HepG2 (cell line): ENCODE measurements around the gene CAMK2G. TPM values are rescaled to one million over a fixed set of nuclear protein-coding genes. Genes with fewer than 3 reads are reported as not detected.
A peak's percentile ranks its signal among the peaks of the same experiment; 100 is the strongest.

ENCODE experiments used
- ATAC-seq: fragments of 200-7000 bp; cut with Tn5 transposase; 3 replicates; pipeline ENCODE4 v1.9.1; 2020; ENCODE audit warnings: mild to moderate bottlenecking, moderate library complexity
- BruUV-seq: library from RNA; stranded (reverse); fragments of 400-500 nt; replicated peaks from 2 replicates; lab custom pipeline; 2021; lab: Mats Ljungman, UMichigan
- CTCF ChIA-PET: fragments of 300-600 bp; formaldehyde crosslinking; extraction: SDS; loops from one replicate; lab custom pipeline; 2021; ENCODE audit warnings: low total read pairs, inconsistent platforms, low intra/inter-chr PET ratio; lab: Yijun Ruan, JAX
- POLR2A ChIA-PET: fragments of 350-600 bp; sonication (Branson Sonifier 250); formaldehyde crosslinking; loops from one replicate; lab custom pipeline; 2020; ENCODE audit warnings: antibody characterized with exemption, inconsistent platforms; lab: Yijun Ruan, JAX
- DNase-seq: peaks from one replicate; pipeline ENCODE4 v3.0.0-alpha.2; 2015; ENCODE audit warnings: low spot score
- FAIRE-seq: peaks from 3 replicates; lab custom pipeline; 2011; peaks lifted over from hg19 to GRCh38; lab: Jason Lieb, UNC
- H2AFZ ChIP-seq: one replicate; pipeline ENCODE4 v1.6.1; 2011; ENCODE audit warnings: low read length, inconsistent platforms
- H3K27ac ChIP-seq: fragments of 300-600 bp; 3 replicates; pipeline ENCODE4 v1.8.0; 2011; ENCODE audit warnings: mixed run types, mild to moderate bottlenecking, mixed read lengths, low read length, inconsistent platforms; ENCODE audit not compliant: insufficient read depth; ENCODE audit errors: extremely low read length
- H3K27me3 ChIP-seq, 2 experiments: fragments of 200-600 bp in 1 of 2; 2 replicates in 1 of 2; 3 replicates in 1 of 2; pipeline versions ENCODE4 v1.6.0 to v1.8.0; 2011; ENCODE audit warnings: low read length in 2 of 2, mild to moderate bottlenecking in 2 of 2, moderate library complexity in 2 of 2, inconsistent platforms in 1 of 2; ENCODE audit not compliant: insufficient read depth in 2 of 2, control insufficient read depth in 1 of 2
- H3K36me3 ChIP-seq, 2 experiments: fragments of 200-600 bp in 1 of 2; replicated peaks in 1 of 2; 2 replicates in 1 of 2; 3 replicates in 1 of 2; pipeline versions ENCODE4 v1.5.1 to v1.8.0; 2011; ENCODE audit warnings: low read length in 2 of 2, inconsistent platforms in 1 of 2; ENCODE audit not compliant: insufficient read depth in 2 of 2, control insufficient read depth in 1 of 2
- H3K4me1 ChIP-seq: 2 replicates; pipeline ENCODE4 v1.5.1; 2012; ENCODE audit warnings: low read length, inconsistent platforms; ENCODE audit not compliant: insufficient read depth
- H3K4me2 ChIP-seq: 2 replicates; pipeline ENCODE4 v1.6.0; 2011; ENCODE audit warnings: low read depth, low read length, inconsistent platforms
- H3K4me3 ChIP-seq, 3 experiments: fragments of 200-600 bp in 1 of 3; sonication (generic), shearing (Covaris generic) in 1 of 3; replicated peaks in 1 of 3; 2 replicates each; pipeline ENCODE4 v1.5.1; 2011 to 2016; ENCODE audit warnings: low read length in 3 of 3, inconsistent platforms in 2 of 3, low read depth in 2 of 3, mild to moderate bottlenecking in 2 of 3, control low read depth in 1 of 3, mixed read lengths in 1 of 3; ENCODE audit not compliant: insufficient read depth in 1 of 3
- H3K79me2 ChIP-seq: one replicate; pipeline ENCODE4 v1.6.1; 2011; ENCODE audit warnings: low read length, inconsistent platforms; ENCODE audit not compliant: insufficient read depth
- H3K9ac ChIP-seq: 2 replicates; pipeline ENCODE4 v1.6.0; 2011; ENCODE audit warnings: mild to moderate bottlenecking, low read depth, low read length, inconsistent platforms; ENCODE audit not compliant: insufficient read depth
- H3K9me3 ChIP-seq: 2 replicates; pipeline ENCODE4 v1.5.1; 2012; ENCODE audit warnings: mild to moderate bottlenecking, low read length
- H4K20me1 ChIP-seq: 2 replicates; pipeline ENCODE4 v1.6.0; 2011; ENCODE audit warnings: inconsistent platforms, mild to moderate bottlenecking, low read length, moderate library complexity; ENCODE audit not compliant: insufficient read depth
- AGO2 ChIP-seq: fragments of 200-400 bp; formaldehyde crosslinking; optimal IDR thresholded peaks from 2 replicates; pipeline ENCODE3; 2017; ENCODE audit warnings: mild to moderate bottlenecking, low read depth, low read length, moderate library complexity
- MXD4 ChIP-seq: IDR thresholded peaks from 2 replicates; pipeline ENCODE4 v1.6.1; 2016; ENCODE audit warnings: mild to moderate bottlenecking, missing biosample characterization, missing genetic modification reagents
- PITX1 ChIP-seq: sonication (generic); formaldehyde crosslinking; IDR thresholded peaks from 2 replicates; pipeline ENCODE4 v1.5.1; 2020; ENCODE audit warnings: mild to moderate bottlenecking, missing genetic modification reagents
- WGBS: methylation state at CpG from one replicate; pipeline ENCODE4 v1.1.6; 2017; ENCODE audit warnings: low lambda C conversion rate; 5-methylcytosine and 5-hydroxymethylcytosine counted together
- in situ Hi-C: cut with HindIII; loops from 2 replicates; pipeline ENCODE4 v1.10.0; 2017; ENCODE audit warnings: low pct_unique_long_range_greater_than_20kb; ENCODE audit not compliant: extremely low pct_ligation_motif_present
- intact Hi-C: fragments of 100-400 bp; cut with micrococcal nuclease; formaldehyde crosslinking; loops from one replicate; pipeline ENCODE4 v1.10.0; 2022; ENCODE audit not compliant: unreplicated experiment
- polyA plus RNA-seq, 8 experiments: library from polyadenylated mRNA; depleted of rRNA in 3 of 8; stranded (reverse) in 7 of 8; unstranded in 1 of 8; fragments of >200 nt; fragmentation: Illumina TruSeq in 4 of 8; extraction: Trizol in 4 of 8; gene quantifications; 2 replicates each; pipeline versions ENCODE4 v1.2.1 to v1.2.3, GENCODE V29; 2011 to 2016; ENCODE audit warnings: low read depth in 4 of 8, missing spikeins in 1 of 8, mixed read lengths in 1 of 8; ENCODE audit not compliant: insufficient read depth in 1 of 8
- total RNA-seq, 5 experiments: library from RNA; depleted of rRNA; stranded (reverse); fragments of >200 nt; fragmentation: Illumina TruSeq; extraction: Trizol; gene quantifications; 2 replicates each; pipeline ENCODE4 v1.2.3, GENCODE V29; 2016; ENCODE audit warnings: low read depth in 1 of 5
- TF ChIP-seq, protein P1 (sequence below): fragments of 450-650 bp; IDR thresholded peaks from 2 replicates; pipeline ENCODE4 v1.6.1; 2017; ENCODE audit warnings: mild to moderate bottlenecking
- TF ChIP-seq, protein P2 (sequence below): sonication (generic); formaldehyde crosslinking; IDR thresholded peaks from 2 replicates; pipeline ENCODE4 v1.4.0; 2020; ENCODE audit warnings: mild to moderate bottlenecking, missing genetic modification reagents
- TF ChIP-seq, protein P3 (sequence below): sonication (generic); formaldehyde crosslinking; IDR thresholded peaks from 2 replicates; pipeline ENCODE4 v1.4.0; 2020; ENCODE audit warnings: mild to moderate bottlenecking, missing genetic modification reagents

The CAMK2G gene
- total and polyA plus RNA-seq, 2 of the 13 experiments (the other 11 are each of a cell fraction or from before 2014, with no cell fraction given), result 15.9 to 18.8 TPM

DNA sequence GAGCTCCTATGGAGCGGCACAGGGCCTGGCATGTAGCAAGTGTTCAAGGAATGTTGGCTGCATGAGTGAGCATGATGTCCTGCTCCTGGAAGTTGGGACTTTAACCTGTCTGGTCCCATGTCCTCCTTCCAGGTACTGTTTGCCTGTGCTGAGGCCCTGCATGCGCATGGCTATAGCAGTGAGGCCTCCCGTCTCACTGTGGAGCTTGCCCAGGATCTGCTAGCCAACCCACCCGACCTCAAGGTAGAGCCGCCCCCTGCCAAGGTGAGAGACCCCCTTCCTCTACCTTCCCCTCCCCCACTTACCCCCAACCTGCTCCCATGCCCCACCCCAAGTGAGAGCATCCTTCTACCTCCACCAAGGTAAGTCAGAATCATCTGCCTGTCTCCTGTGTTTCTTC is 80.9 kb downstream of the CAMK2G start (continued):
- TF ChIP-seq, protein P1, sequence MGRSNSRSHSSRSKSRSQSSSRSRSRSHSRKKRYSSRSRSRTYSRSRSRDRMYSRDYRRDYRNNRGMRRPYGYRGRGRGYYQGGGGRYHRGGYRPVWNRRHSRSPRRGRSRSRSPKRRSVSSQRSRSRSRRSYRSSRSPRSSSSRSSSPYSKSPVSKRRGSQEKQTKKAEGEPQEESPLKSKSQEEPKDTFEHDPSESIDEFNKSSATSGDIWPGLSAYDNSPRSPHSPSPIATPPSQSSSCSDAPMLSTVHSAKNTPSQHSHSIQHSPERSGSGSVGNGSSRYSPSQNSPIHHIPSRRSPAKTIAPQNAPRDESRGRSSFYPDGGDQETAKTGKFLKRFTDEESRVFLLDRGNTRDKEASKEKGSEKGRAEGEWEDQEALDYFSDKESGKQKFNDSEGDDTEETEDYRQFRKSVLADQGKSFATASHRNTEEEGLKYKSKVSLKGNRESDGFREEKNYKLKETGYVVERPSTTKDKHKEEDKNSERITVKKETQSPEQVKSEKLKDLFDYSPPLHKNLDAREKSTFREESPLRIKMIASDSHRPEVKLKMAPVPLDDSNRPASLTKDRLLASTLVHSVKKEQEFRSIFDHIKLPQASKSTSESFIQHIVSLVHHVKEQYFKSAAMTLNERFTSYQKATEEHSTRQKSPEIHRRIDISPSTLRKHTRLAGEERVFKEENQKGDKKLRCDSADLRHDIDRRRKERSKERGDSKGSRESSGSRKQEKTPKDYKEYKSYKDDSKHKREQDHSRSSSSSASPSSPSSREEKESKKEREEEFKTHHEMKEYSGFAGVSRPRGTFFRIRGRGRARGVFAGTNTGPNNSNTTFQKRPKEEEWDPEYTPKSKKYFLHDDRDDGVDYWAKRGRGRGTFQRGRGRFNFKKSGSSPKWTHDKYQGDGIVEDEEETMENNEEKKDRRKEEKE, result no peak
- TF ChIP-seq, protein P2, sequence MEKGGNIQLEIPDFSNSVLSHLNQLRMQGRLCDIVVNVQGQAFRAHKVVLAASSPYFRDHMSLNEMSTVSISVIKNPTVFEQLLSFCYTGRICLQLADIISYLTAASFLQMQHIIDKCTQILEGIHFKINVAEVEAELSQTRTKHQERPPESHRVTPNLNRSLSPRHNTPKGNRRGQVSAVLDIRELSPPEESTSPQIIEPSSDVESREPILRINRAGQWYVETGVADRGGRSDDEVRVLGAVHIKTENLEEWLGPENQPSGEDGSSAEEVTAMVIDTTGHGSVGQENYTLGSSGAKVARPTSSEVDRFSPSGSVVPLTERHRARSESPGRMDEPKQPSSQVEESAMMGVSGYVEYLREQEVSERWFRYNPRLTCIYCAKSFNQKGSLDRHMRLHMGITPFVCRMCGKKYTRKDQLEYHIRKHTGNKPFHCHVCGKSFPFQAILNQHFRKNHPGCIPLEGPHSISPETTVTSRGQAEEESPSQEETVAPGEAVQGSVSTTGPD, result no peak
- no peak for TF ChIP-seq MXD4 (CRISPR knock-in tag)
- TF ChIP-seq, protein P3, sequence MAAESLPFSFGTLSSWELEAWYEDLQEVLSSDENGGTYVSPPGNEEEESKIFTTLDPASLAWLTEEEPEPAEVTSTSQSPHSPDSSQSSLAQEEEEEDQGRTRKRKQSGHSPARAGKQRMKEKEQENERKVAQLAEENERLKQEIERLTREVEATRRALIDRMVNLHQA, result no peak

DNA sequence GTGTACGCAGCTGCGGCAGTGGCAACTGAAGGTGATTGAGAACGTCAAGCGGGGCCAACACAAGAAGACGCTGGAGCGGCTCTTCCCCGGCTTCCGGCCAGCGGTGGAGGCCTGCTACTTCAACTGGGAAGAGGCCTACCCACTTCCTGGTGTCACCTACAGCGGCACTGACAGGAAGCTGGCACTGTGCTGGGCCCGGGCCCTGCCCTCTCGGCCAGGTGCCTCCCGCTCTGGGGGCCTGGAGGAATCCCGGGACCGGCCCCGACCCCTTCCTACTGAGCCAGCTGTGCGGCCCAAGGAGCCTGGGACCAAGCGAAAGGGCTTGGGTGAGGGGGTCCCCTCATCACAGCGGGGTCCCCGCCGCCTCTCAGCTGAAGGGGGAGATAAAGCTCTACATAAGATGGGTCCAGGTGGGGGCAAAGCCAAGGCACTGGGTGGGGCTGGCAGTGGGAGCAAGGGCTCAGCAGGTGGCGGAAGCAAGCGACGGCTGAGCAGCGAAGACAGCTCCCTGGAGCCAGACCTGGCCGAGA is 82.4 kb downstream of the CAMK2G start:
- peaks cover 22% of the 10 kb centered on the region for H3K4me1 ChIP-seq
- H3K79me2 ChIP-seq, result peaks cover 15% of the 10 kb centered on the region
- CTCF ChIA-PET, result no interaction called here
- FAIRE-seq, result no peak
- peaks cover 36 to 69% of the 10 kb centered on the region in 2 experiments for H3K36me3 ChIP-seq
- no peak overlapping the region for H3K27ac ChIP-seq
- TF ChIP-seq PITX1 (CRISPR knock-in tag), result no peak
- peak; percentile 66 for TF ChIP-seq AGO2
- POLR2A ChIA-PET, result no interaction called here
- no peak for ATAC-seq
- no peak for DNase-seq
- 98% methylated on average over 20 of the region's 26 CpGs for WGBS
- no peak overlapping the region for H2AFZ ChIP-seq
- H3K27me3 ChIP-seq, result no peaks in the 10 kb centered on the region
- H3K4me2 ChIP-seq, result no peak overlapping the region
- intact Hi-C loops, result no loop called here
- BruUV-seq, result no TSS peak
- in situ Hi-C loops, result no loop called here
- H3K4me3 ChIP-seq, result no peak overlapping the region
- no peak overlapping the region for H3K9ac ChIP-seq
- peaks cover 2% of the 10 kb centered on the region; the same call in 1 of the 2 replicates for H4K20me1 ChIP-seq
- no peaks in the 10 kb centered on the region for H3K9me3 ChIP-seq
